Caco-2 (cell line): Measurements from ENCODE around the gene SMCO2. TPM values are rescaled to one million over a fixed set of nuclear protein-coding genes. Genes with fewer than 3 reads are reported as not detected.

Experiments used
- BruUV-seq: library from RNA; stranded (reverse); fragments of 400-500 nt; replicated peaks from 2 replicates; lab custom pipeline; 2021; lab: Mats Ljungman, UMichigan
- CTCF ChIA-PET: fragments of 300-600 bp; sonication (Branson Sonifier 250); formaldehyde crosslinking; loops from one replicate; lab custom pipeline; 2022; ENCODE audit warnings: antibody characterized with exemption; lab: Charles Lee
- POLR2A ChIA-PET: fragments of 300-600 bp; sonication (Branson Sonifier 250); formaldehyde crosslinking; loops from one replicate; lab custom pipeline; 2022; ENCODE audit warnings: antibody characterized with exemption; lab: Charles Lee
- DNase-seq, 2 experiments: peaks; one replicate each; pipeline versions ENCODE4 v3.0.0 to v3.0.0-alpha.2; 2020 to 2022
- H3K27me3 ChIP-seq: replicated peaks from 2 replicates; pipeline ENCODE4 v1.6.0; 2011; ENCODE audit warnings: low read length; ENCODE audit not compliant: control insufficient read depth, insufficient read depth
- H3K36me3 ChIP-seq: 2 replicates; pipeline ENCODE4 v1.5.1; 2011; ENCODE audit warnings: low read length; ENCODE audit not compliant: control insufficient read depth, insufficient read depth
- H3K4me1 ChIP-seq: fragments of 250-450 bp; sonication (Bioruptor Pico); 2 replicates; pipeline ENCODE4 v1.5.1; 2020; ENCODE audit warnings: mild to moderate bottlenecking
- H3K4me3 ChIP-seq: 2 replicates; pipeline ENCODE4 v1.5.1; 2011; ENCODE audit warnings: low read depth, mild to moderate bottlenecking, control low read depth, low read length
- H3K9me3 ChIP-seq: fragments of 250-450 bp; sonication (Bioruptor Pico); 2 replicates; pipeline ENCODE4 v1.5.1; 2020; ENCODE audit warnings: mild to moderate bottlenecking, moderate library complexity
- H3K27ac Mint-ChIP-seq: one replicate; pipeline ENCODE4 v1.8.0; 2022; ENCODE audit warnings: mixed read lengths; ENCODE audit not compliant: unreplicated experiment
- H3K27me3 Mint-ChIP-seq: one replicate; pipeline ENCODE4 v1.8.0; 2022; ENCODE audit warnings: mixed read lengths; ENCODE audit not compliant: insufficient read depth, unreplicated experiment
- H3K36me3 Mint-ChIP-seq: one replicate; pipeline ENCODE4 v1.8.0; 2022; ENCODE audit warnings: mild to moderate bottlenecking, mixed read lengths; ENCODE audit not compliant: insufficient read depth, unreplicated experiment
- H3K4me1 Mint-ChIP-seq: one replicate; pipeline ENCODE4 v1.8.0; 2022; ENCODE audit warnings: low read depth, mixed read lengths; ENCODE audit not compliant: unreplicated experiment
- H3K4me3 Mint-ChIP-seq: one replicate; pipeline ENCODE4 v1.8.0; 2022; ENCODE audit warnings: mild to moderate bottlenecking, moderate library complexity, mixed read lengths; ENCODE audit not compliant: unreplicated experiment
- H3K9me3 Mint-ChIP-seq: one replicate; pipeline ENCODE4 v1.8.0; 2022; ENCODE audit warnings: mixed read lengths; ENCODE audit not compliant: unreplicated experiment
- intact Hi-C: fragments of 100-400 bp; cut with micrococcal nuclease; formaldehyde crosslinking; loops from one replicate; pipeline ENCODE4 v1.10.0; 2022; ENCODE audit not compliant: unreplicated experiment
- total RNA-seq: library from RNA; stranded (reverse); gene quantifications from 2 replicates; pipeline ENCODE4 v1.2.3, GENCODE V29; 2022
- TF ChIP-seq, protein P1 (sequence below), 2 experiments: fragments of 200-600 bp in 1 of 2; IDR thresholded peaks; 1 replicate in 1 of 2; 2 replicates in 1 of 2; pipeline versions ENCODE4 v1.5.1 to v1.8.0; 2011 to 2022; ENCODE audit warnings: antibody characterized with exemption in 1 of 2, control low read depth in 1 of 2, inconsistent platforms in 1 of 2, low read depth in 1 of 2, low read length in 1 of 2, mild to moderate bottlenecking in 1 of 2, moderate library complexity in 1 of 2; ENCODE audit not compliant: insufficient read depth in 1 of 2, severe bottlenecking in 1 of 2, unreplicated experiment in 1 of 2

The SMCO2 gene
- total RNA-seq, 1 experiment from 2014 or later = 0.93 TPM

DNA sequence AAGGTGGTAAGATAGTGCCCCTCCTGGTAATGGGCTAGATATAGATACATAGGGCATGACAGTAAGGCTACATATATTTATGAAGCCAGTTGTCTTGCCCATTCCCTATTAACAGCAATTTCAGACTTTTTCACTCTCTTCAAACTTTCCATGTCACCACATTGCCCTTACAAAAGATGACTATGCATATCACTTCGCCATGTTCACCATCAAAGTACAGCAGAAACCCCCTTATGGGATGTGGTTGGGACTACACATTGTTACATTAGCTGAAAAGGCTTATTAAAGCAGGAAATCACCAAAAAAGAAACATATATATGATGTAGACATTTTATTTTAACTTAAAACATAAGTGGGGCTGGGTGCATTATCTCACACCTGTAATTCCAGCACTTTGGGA is 9.8 kb upstream of the SMCO2 start:
- DNase-seq = no peak
- H3K4me3 Mint-ChIP-seq = no peak overlapping the region
- H3K9me3 Mint-ChIP-seq = peaks cover 2% of the 10 kb centered on the region
- peaks cover 15% of the 10 kb centered on the region for H3K4me1 Mint-ChIP-seq
- Histone ChIP-seq H3K4me3 (no peak overlapping the region), H3K36me3 (no peaks in the 10 kb centered on the region), H3K27me3 (no peaks in the 10 kb centered on the region), H3K4me1 (0 out of 2 replicates have a peak, but pooled peaks cover 3% of the 10 kb centered on the region), H3K9me3 (no peaks in the 10 kb centered on the region)
- POLR2A ChIA-PET = no interaction called here
- BruUV-seq = no TSS peak
- CTCF ChIA-PET = interaction anchor here (1.8 kb wide), 1 partner anchor 12 kb away, joined by 8 read pairs; no protein-coding TSS in a partner anchor
- intact Hi-C loops = no loop called here
- no peaks in the 10 kb centered on the region for H3K36me3 Mint-ChIP-seq
- TF ChIP-seq, protein P1, sequence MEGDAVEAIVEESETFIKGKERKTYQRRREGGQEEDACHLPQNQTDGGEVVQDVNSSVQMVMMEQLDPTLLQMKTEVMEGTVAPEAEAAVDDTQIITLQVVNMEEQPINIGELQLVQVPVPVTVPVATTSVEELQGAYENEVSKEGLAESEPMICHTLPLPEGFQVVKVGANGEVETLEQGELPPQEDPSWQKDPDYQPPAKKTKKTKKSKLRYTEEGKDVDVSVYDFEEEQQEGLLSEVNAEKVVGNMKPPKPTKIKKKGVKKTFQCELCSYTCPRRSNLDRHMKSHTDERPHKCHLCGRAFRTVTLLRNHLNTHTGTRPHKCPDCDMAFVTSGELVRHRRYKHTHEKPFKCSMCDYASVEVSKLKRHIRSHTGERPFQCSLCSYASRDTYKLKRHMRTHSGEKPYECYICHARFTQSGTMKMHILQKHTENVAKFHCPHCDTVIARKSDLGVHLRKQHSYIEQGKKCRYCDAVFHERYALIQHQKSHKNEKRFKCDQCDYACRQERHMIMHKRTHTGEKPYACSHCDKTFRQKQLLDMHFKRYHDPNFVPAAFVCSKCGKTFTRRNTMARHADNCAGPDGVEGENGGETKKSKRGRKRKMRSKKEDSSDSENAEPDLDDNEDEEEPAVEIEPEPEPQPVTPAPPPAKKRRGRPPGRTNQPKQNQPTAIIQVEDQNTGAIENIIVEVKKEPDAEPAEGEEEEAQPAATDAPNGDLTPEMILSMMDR (IDR thresholded peaks at IDR 0.05; ENCODE audit: insufficient read depth in 1 of 2, low read depth in 1 of 2, low read length in 1 of 2, severe bottlenecking in 1 of 2, unreplicated experiment in 1 of 2) = no peak
- H3K27ac Mint-ChIP-seq = no peak overlapping the region
- H3K27me3 Mint-ChIP-seq = no peaks in the 10 kb centered on the region

DNA sequence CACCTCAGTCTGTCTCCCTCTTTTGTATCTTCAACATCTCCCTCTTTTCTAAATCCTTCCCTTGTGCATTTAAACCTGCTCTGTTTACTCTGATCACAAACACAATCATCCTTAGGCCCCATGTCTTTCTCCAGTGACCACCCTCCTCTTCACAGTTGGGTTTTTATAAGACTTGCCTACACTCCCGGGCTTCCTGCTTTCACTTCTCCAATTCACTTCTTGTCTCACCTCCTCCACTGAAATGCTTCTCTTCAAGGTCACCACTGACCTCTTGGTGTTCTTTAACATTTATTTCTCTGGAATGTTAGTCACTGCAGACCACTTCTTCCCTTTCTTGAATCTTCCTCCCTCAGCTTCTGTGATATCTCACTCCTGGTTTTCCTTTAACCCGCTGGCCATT is 8.7 kb upstream of the SMCO2 start:
- no TSS peak for BruUV-seq
- no peaks in the 10 kb centered on the region for H3K36me3 ChIP-seq
- no peaks in the 10 kb centered on the region for H3K27me3 Mint-ChIP-seq
- intact Hi-C loops = no loop called here
- H3K4me1 ChIP-seq = 0 out of 2 replicates have a peak, but pooled peaks cover 3% of the 10 kb centered on the region
- H3K4me3 ChIP-seq = no peak overlapping the region
- TF ChIP-seq, protein P1 (IDR thresholded peaks at IDR 0.05; ENCODE audit: insufficient read depth in 1 of 2, low read depth in 1 of 2, low read length in 1 of 2, severe bottlenecking in 1 of 2, unreplicated experiment in 1 of 2) = no peak
- no peak overlapping the region for H3K4me3 Mint-ChIP-seq
- peaks cover 15% of the 10 kb centered on the region for H3K4me1 Mint-ChIP-seq
- H3K9me3 Mint-ChIP-seq = no peaks in the 10 kb centered on the region
- ChIA-PET CTCF (interaction anchor here (1.2 to 1.8 kb wide), 2 partner anchors 13 to 198 kb away, joined by 4 to 8 read pairs; no protein-coding TSS in a partner anchor), POLR2A (interaction anchor here (1.0 kb wide), 1 partner anchor 86 kb away, joined by 16 read pairs; the partner anchor contains the start of gene PPFIBP1)
- H3K27me3 ChIP-seq = no peaks in the 10 kb centered on the region
- no peak for DNase-seq
- no peaks in the 10 kb centered on the region for H3K36me3 Mint-ChIP-seq
- no peaks in the 10 kb centered on the region for H3K9me3 ChIP-seq
- H3K27ac Mint-ChIP-seq = no peak overlapping the region

DNA sequence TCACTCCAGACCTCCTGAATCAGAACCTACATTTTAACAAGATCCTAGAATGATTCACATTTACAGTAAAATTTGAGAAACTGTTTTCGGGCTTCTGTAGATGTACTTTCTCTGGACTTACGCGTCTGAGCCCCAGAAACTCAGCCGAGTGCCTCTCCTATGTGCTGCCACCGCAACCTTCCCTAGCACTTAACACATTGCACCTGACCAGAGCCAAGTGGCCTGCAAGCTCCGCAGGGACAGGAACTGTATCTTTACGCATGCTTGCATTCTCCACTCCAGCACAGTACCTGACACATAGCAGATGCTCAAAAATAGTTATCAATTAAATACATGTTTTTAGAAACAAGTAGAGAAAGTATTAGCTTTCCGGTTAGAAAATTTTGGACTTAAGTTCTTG is 1.2 kb downstream of the SMCO2 start:
- no TSS peak for BruUV-seq
- H3K4me1 ChIP-seq = peaks cover 16% of the 10 kb centered on the region
- Mint-ChIP-seq H3K36me3 (no peaks in the 10 kb centered on the region), H3K4me1 (peaks cover 6% of the 10 kb centered on the region), H3K4me3 (no peak overlapping the region), H3K27me3 (no peaks in the 10 kb centered on the region), H3K27ac (peak overlapping the region; percentile 1), H3K9me3 (peaks cover 15% of the 10 kb centered on the region)
- intact Hi-C loops = no loop called here
- H3K9me3 ChIP-seq = peaks cover 7% of the 10 kb centered on the region; the same call in 1 of the 2 replicates
- TF ChIP-seq, protein P1 (IDR thresholded peaks at IDR 0.05; ENCODE audit: insufficient read depth in 1 of 2, low read depth in 1 of 2, low read length in 1 of 2, severe bottlenecking in 1 of 2, unreplicated experiment in 1 of 2) = no peak
- H3K36me3 ChIP-seq = no peaks in the 10 kb centered on the region
- H3K27me3 ChIP-seq = no peaks in the 10 kb centered on the region
- no peak for DNase-seq
- CTCF ChIA-PET = no interaction called here
- no peak overlapping the region for H3K4me3 ChIP-seq
- POLR2A ChIA-PET = interaction anchor here (0.6 kb wide), 1 partner anchor 210 kb away, joined by 4 read pairs; no protein-coding TSS in a partner anchor
